ENCODE data around the gene CDX1. TPM values are rescaled to one million over a fixed set of nuclear protein-coding genes. Genes with fewer than 3 reads are reported as not detected.

The CDX1 gene
- total RNA-seq, 1 donor from 2014 or later, result 0.43 TPM

GRCh38 chr5:150177721-150178120, 11.1 kb downstream of the CDX1 start:
- no peak for TF ChIP-seq CTCF (IDR thresholded peaks at IDR 0.05; ENCODE audit: unreplicated experiment)
- no peak for DNase-seq (ENCODE audit: low spot score, unreplicated experiment)
- Mint-ChIP-seq H3K4me1 (ENCODE audit: low read depth) (peaks cover 1% of the 10 kb centered on the region), H3K9me3 (ENCODE audit: low read depth) (no peaks in the 10 kb centered on the region), H3K27me3 (peaks cover 34% of the 10 kb centered on the region), H3K27ac (no peak overlapping the region), H3K4me3 (ENCODE audit: low read depth) (no peak overlapping the region), H3K36me3 (ENCODE audit: insufficient read depth) (no peaks in the 10 kb centered on the region)

GRCh38 chr5:150178262-150178661, 11.7 kb downstream of the CDX1 start:
- no peaks in the 10 kb centered on the region for H3K36me3 Mint-ChIP-seq (ENCODE audit: insufficient read depth)
- no peak overlapping the region for H3K4me3 Mint-ChIP-seq (ENCODE audit: low read depth)
- DNase-seq (ENCODE audit: low spot score, unreplicated experiment), result no peak
- peaks cover under 1% of the 10 kb centered on the region for H3K4me1 Mint-ChIP-seq (ENCODE audit: low read depth)
- H3K27me3 Mint-ChIP-seq, result peaks cover 35% of the 10 kb centered on the region
- no peak overlapping the region for H3K27ac Mint-ChIP-seq
- H3K9me3 Mint-ChIP-seq (ENCODE audit: low read depth), result no peaks in the 10 kb centered on the region
- no peak for TF ChIP-seq CTCF (IDR thresholded peaks at IDR 0.05; ENCODE audit: unreplicated experiment)

GRCh38 chr5:150179019-150179620, 12.5 kb downstream of the CDX1 start:
- Mint-ChIP-seq H3K27ac (no peak overlapping the region), H3K4me1 (ENCODE audit: low read depth) (no peaks in the 10 kb centered on the region), H3K36me3 (ENCODE audit: insufficient read depth) (no peaks in the 10 kb centered on the region), H3K4me3 (ENCODE audit: low read depth) (no peak overlapping the region), H3K27me3 (peaks cover 28% of the 10 kb centered on the region), H3K9me3 (ENCODE audit: low read depth) (no peaks in the 10 kb centered on the region)
- DNase-seq (ENCODE audit: low spot score, unreplicated experiment), result no peak
- TF ChIP-seq CTCF (IDR thresholded peaks at IDR 0.05; ENCODE audit: unreplicated experiment), result no peak

DNA sequence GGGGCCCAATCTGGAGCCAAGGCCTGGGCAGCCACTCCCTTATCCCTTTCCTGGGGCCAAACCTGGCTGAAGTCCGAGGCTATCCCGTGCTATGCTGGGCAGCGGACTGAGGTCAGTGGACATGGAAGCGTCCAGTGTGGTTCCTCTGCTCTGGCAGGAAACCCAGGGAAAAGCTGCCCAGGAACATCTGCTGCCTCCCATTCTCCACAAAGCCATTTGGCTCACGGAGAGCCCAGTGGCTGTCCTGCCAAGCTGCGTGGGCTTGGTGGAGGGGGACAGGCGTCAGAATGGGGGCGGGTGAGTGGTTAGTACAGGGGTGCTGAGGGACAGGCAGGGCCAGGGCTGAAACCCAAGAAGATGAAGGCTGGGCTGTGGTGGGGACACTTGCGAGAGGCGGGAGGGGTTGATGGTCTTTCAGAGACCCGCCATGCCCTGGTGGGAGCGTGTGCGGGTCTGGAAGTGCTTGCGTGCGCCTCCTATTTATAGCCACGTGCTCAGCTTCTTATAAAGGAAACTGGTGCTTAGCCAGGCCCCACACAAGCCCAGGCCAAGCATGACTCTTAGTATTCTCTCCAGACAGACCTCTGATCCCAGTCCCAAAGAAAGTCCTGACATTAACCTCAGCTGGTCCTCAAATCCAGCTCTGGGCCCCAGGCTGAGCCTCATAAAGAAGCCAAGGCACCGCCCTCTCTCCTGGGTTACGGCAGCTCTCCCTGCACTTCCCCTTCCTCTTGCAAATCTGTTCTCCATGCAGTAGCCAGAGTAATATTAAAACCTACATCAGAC, 13.9 kb downstream of the CDX1 start:
- DNase-seq (ENCODE audit: low spot score, unreplicated experiment), result no peak
- peaks cover 33% of the 10 kb centered on the region for H3K27me3 Mint-ChIP-seq
- no peaks in the 10 kb centered on the region for H3K36me3 Mint-ChIP-seq (ENCODE audit: insufficient read depth)
- no peak overlapping the region for H3K4me3 Mint-ChIP-seq (ENCODE audit: low read depth)
- H3K4me1 Mint-ChIP-seq (ENCODE audit: low read depth), result no peaks in the 10 kb centered on the region
- no peak overlapping the region for H3K27ac Mint-ChIP-seq
- H3K9me3 Mint-ChIP-seq (ENCODE audit: low read depth), result no peaks in the 10 kb centered on the region
- no peak for TF ChIP-seq CTCF (IDR thresholded peaks at IDR 0.05; ENCODE audit: unreplicated experiment)

- no peak for TF ChIP-seq CTCF (IDR thresholded peaks at IDR 0.05; ENCODE audit: unreplicated experiment)
- Mint-ChIP-seq H3K4me3 (ENCODE audit: low read depth) (no peak overlapping the region), H3K9me3 (ENCODE audit: low read depth) (no peaks in the 10 kb centered on the region), H3K27me3 (peaks cover 33% of the 10 kb centered on the region), H3K27ac (no peak overlapping the region), H3K36me3 (ENCODE audit: insufficient read depth) (no peaks in the 10 kb centered on the region), H3K4me1 (ENCODE audit: low read depth) (no peaks in the 10 kb centered on the region)
- no peak for DNase-seq (ENCODE audit: low spot score, unreplicated experiment)
Observed at GRCh38 chr5:150181027-150181426, 14.4 kb downstream of the CDX1 start.

Data from progenitor cell of endocrine pancreas (in vitro differentiated cells).